NCI-H345 treated with DMSO at 0.1 percent for 48 hours (cell line): ENCODE results near the gene YAP1.

Experiments
- DNase-seq: peaks from one replicate; lab custom pipeline; 2025; ENCODE audit not compliant: unreplicated experiment; lab: John Stamatoyannopoulos, UW

The YAP1 gene

GRCh38 chr11:102272047-102272824 lies 162.0 kb downstream of the YAP1 start:
- DNase-seq: no peak

DNA sequence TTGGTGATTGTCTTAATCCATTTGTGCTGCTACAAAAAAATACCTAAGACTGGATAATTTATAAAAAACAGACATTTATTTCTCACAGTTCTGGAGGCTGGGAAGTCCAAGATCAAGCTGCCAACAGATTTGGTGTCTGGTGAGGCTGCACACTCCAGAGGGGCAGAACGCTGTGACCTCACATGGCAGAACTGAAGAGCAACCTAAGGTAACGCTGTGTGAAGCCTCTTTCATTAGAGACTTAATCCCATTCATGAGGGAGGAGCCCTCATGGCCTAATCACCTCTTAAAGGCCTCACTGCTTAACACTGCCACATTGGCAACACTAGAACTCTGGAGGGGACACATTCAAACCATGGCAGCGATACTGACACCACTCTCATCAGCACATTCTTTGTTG lies 164.4 kb downstream of the YAP1 start:
- DNase-seq: no peak

DNA sequence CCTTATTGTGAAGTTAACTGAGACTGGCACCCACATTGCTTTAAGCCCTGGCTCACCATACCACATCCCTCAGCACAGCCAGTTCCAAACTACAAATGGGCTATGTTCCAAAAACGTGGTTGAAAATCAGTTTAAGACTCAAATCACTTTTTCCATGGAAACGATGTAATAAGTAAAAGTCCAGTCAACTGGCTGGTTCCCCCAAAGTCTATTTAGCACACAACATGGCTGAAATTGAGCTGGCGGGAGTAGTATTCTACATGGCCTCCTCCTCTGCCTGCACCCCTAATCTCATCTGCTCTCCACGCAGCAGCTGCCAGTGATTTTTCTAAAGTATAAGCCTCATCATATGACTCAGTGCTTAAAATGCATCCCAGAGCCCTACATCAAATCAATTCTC lies 166.1 kb downstream of the YAP1 start:
- DNase-seq: no peak

- no peak for DNase-seq
These were observed 166.5 kb downstream of the YAP1 start for GRCh38 chr11:102276783-102277182.

- DNase-seq: no peak
These were observed 169.5 kb downstream of the YAP1 start for GRCh38 chr11:102279641-102280170.

- no peak for DNase-seq
These were observed 170.1 kb downstream of the YAP1 start for GRCh38 chr11:102280245-102280833.
